ENCODE measurements around the gene IPO8.

- TF ChIP-seq POLR2AphosphoS5 (IDR thresholded peaks at IDR 0.05; ENCODE audit: low read depth, low read length) (no peak), FOXP2 (optimal IDR thresholded peaks at IDR 0.05; ENCODE audit: borderline replicate concordance, extremely low read depth, extremely low read length, insufficient read depth) (peak; percentile 48), TAF1 (IDR thresholded peaks at IDR 0.05; ENCODE audit: borderline replicate concordance, insufficient read depth, low read length) (no peak)
Observed at GRCh38 chr12:30691122-30691879, 4.4 kb downstream of the IPO8 start.

All from PFSK-1 (cell line).